ENCODE results near the gene KRTAP10-5. TPM values are rescaled to one million over a fixed set of nuclear protein-coding genes. Genes with fewer than 3 reads are reported as not detected.
"Not testable (repeated sequence)": the region's sequence is repeated elsewhere in the genome, so short reads cannot be mapped to it uniquely, and the experiment has no call there.

The KRTAP10-5 gene
- total RNA-seq, result not detected in 2 replicates
- long read RNA-seq, result 0 reads

- Mint-ChIP-seq H3K36me3 (ENCODE audit: low read depth) (peaks cover 17% of the 10 kb centered on the region), H3K27me3 (ENCODE audit: low read depth) (peaks cover 21% of the 10 kb centered on the region), H3K9me3 (peaks cover 12% of the 10 kb centered on the region)
- H3K4me3 Mint-ChIP-seq; H3K27ac Mint-ChIP-seq (ENCODE audit: unreplicated experiment); H3K4me1 Mint-ChIP-seq; DNase-seq (ENCODE audit: low read depth, low spot score): not testable (repeated sequence)
Measured at GRCh38 chr21:44580231-44580821, at the start of gene KRTAP10-5. KRTAP10-5 (minus strand) TSS chr21:44580604; CDS start chr21:44580578, 26 bp downstream.

DNA sequence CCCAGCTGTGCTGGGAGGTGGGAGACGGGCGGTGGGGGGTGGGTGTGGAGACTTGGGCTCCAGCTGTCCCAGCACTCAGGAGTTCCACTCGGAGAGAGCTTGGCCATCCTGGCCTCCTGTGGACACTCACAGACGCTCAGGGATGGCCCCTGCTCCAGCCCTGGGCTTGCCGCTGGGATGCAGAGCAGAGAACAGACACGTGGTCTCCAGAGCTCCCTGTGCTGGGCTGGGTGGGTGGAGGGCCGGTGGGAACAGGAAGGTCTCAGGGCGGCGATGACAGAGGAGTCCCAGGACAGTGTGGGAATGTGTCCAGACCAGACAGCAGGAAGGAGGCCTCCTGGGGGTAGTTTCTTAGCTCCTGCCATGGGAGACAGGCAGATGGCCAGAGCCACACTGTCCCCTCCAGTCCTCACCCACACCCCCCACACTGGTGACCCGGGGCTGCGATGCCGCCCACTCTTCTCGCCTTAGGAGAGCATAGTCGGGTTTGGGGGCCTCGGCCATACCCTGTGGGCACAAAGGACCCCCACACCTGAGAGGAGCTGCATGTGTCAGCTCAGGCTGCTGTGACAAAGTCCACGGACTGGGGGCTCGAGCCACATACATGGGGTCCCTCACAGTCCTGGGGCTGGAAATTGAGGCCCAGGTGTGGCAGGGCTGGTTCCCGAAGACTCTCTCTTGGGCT, 48.4 kb upstream of the KRTAP10-5 start:
- Mint-ChIP-seq H3K4me3 (no peak overlapping the region), H3K36me3 (ENCODE audit: low read depth) (peaks cover 8% of the 10 kb centered on the region), H3K4me1 (no peaks in the 10 kb centered on the region), H3K27me3 (ENCODE audit: low read depth) (peaks cover 12% of the 10 kb centered on the region), H3K9me3 (peaks cover 31% of the 10 kb centered on the region), H3K27ac (ENCODE audit: unreplicated experiment) (no peak overlapping the region)
- DNase-seq (ENCODE audit: low read depth, low spot score), result no peak
- no peak for TF ChIP-seq CTCF (conservative IDR thresholded peaks at IDR 0.05)

- H3K4me3 Mint-ChIP-seq; H3K27ac Mint-ChIP-seq (ENCODE audit: unreplicated experiment); H3K4me1 Mint-ChIP-seq; DNase-seq (ENCODE audit: low read depth, low spot score); H3K27me3 Mint-ChIP-seq (ENCODE audit: low read depth): not testable (repeated sequence)
- H3K9me3 Mint-ChIP-seq, result peaks cover 37% of the 10 kb centered on the region
- H3K36me3 Mint-ChIP-seq (ENCODE audit: low read depth), result peaks cover 10% of the 10 kb centered on the region
Measured at GRCh38 chr21:44627831-44628233, 47.4 kb upstream of the KRTAP10-5 start.

- H3K4me3 Mint-ChIP-seq; H3K27ac Mint-ChIP-seq (ENCODE audit: unreplicated experiment); DNase-seq (ENCODE audit: low read depth, low spot score); H3K27me3 Mint-ChIP-seq (ENCODE audit: low read depth); H3K4me1 Mint-ChIP-seq: not testable (repeated sequence)
- Mint-ChIP-seq H3K9me3 (peaks cover 37% of the 10 kb centered on the region), H3K36me3 (ENCODE audit: low read depth) (peaks cover 10% of the 10 kb centered on the region)
Measured at GRCh38 chr21:44627181-44627822, 46.9 kb upstream of the KRTAP10-5 start.

DNA sequence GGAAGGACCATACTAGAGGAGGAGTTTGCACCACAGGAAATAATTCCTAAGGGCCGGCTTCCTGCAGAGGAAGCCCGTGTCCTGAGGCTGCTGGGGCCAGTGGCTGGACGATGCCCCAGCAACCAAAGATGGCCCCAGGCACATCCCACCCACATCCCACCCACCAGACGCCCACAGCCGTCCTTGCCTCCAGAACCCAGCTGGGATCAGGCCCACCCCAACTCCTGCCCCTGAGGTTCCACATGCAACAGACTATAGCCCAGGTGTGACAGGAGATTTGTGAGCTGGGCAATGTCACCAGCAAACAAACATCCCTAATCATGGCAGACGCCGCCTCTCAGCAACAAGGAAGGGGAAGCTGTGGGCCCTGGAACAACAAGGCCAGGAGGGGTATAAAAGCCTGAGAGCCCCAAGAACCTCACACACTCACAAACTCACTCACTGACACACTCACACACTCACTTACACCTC, 46.3 kb upstream of the KRTAP10-5 start, which contains the start of gene KRTAP10-9:
Gene KRTAP10-9 (plus strand): TSS at position 421 of the 471 bp plus-strand sequence. CDS start 79 bp downstream, outside the sequence.
- no peak for DNase-seq (ENCODE audit: low read depth, low spot score)
- Mint-ChIP-seq H3K9me3 (peaks cover 37% of the 10 kb centered on the region), H3K4me1 (no peaks in the 10 kb centered on the region), H3K4me3 (no peak within 1 kb of the TSS), H3K27me3 (ENCODE audit: low read depth) (peaks cover 4% of the 10 kb centered on the region), H3K36me3 (ENCODE audit: low read depth) (peaks cover 10% of the 10 kb centered on the region), H3K27ac (ENCODE audit: unreplicated experiment) (no peak within 1 kb of the TSS)
- TF ChIP-seq CTCF (conservative IDR thresholded peaks at IDR 0.05), result no peak

DNA sequence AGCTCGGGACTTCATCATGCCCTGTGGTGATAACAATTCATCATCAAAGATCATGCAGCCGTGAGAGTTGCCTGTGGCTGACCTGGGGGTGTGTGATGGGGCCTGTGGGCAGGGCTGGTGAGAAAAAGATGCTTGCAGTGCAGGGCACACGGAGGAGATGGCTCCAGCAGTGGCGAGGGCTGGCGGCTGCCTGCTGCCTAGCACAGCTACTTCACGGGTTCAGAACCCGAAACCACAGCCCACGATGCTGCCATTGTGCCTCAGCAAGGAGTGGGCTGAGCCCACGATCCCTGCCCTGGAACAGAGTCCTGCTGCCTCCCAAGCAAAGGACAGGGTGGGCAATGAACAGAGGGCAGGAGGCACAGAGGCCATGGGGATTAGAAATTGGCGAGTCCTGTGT, 45.9 kb upstream of the KRTAP10-5 start:
- no peak overlapping the region for H3K4me3 Mint-ChIP-seq
- no peaks in the 10 kb centered on the region for H3K4me1 Mint-ChIP-seq
- TF ChIP-seq CTCF (conservative IDR thresholded peaks at IDR 0.05), result no peak
- H3K36me3 Mint-ChIP-seq (ENCODE audit: low read depth), result peaks cover 8% of the 10 kb centered on the region
- H3K27me3 Mint-ChIP-seq (ENCODE audit: low read depth), result peaks cover 4% of the 10 kb centered on the region
- no peak overlapping the region for H3K27ac Mint-ChIP-seq (ENCODE audit: unreplicated experiment)
- H3K9me3 Mint-ChIP-seq, result peaks cover 36% of the 10 kb centered on the region
- no peak for DNase-seq (ENCODE audit: low read depth, low spot score)

Data from neural crest cell (in vitro differentiated cells).